GM21390 (cell line): ENCODE measurements around the gene C10orf143.
A peak's percentile ranks its signal among the peaks of the same experiment; 100 is the strongest.
"Not testable (repeated sequence)": the region's sequence is repeated elsewhere in the genome, so short reads cannot be mapped to it uniquely, and the experiment has no call there.

Source experiments
- ATAC-seq: cut with Tn5 transposase; IDR thresholded peaks from one replicate; pipeline ENCODE4 v1.9.1; 2021; ENCODE audit not compliant: unreplicated experiment

C10orf143 gene

GRCh38 chr10:130110246-130111112 is at the start of gene C10orf143:
TSS of gene C10orf143 (minus strand) at chr10:130110830. CDS start at chr10:130110772, 58 bp downstream.
- ATAC-seq, result peak; percentile 85

GRCh38 chr10:130159192-130159794 is 48.7 kb upstream of the C10orf143 start:
- no peak for ATAC-seq

GRCh38 chr10:130146042-130146441 is 35.4 kb upstream of the C10orf143 start:
- ATAC-seq, result no peak

- ATAC-seq, result peak; percentile 83
These were observed 31.2 kb upstream of the C10orf143 start for GRCh38 chr10:130141878-130142277.

GRCh38 chr10:130141460-130141859 is 30.8 kb upstream of the C10orf143 start:
- peak; percentile 45 for ATAC-seq

- ATAC-seq, result no peak
These were observed 30.4 kb upstream of the C10orf143 start for GRCh38 chr10:130141038-130141437.

- no peak for ATAC-seq
These were observed 29.8 kb upstream of the C10orf143 start for GRCh38 chr10:130140425-130140824.

- ATAC-seq, result no peak
These were observed 27.8 kb upstream of the C10orf143 start for GRCh38 chr10:130138479-130138866.

- no peak for ATAC-seq
These were observed 27.2 kb upstream of the C10orf143 start for GRCh38 chr10:130137659-130138478.

GRCh38 chr10:130137090-130137448 is 26.4 kb upstream of the C10orf143 start:
- no peak for ATAC-seq

- peak; percentile 88 for ATAC-seq
These were observed 25.8 kb upstream of the C10orf143 start, which contains the start of gene GLRX3 for GRCh38 chr10:130136226-130137089. TSS of gene GLRX3 (plus strand) at chr10:130136391. CDS start at chr10:130136421, 30 bp downstream.

GRCh38 chr10:130135676-130136225 is 25.1 kb upstream of the C10orf143 start:
- ATAC-seq, result peak; percentile 21

GRCh38 chr10:130128922-130129321 is 18.3 kb upstream of the C10orf143 start:
- no peak for ATAC-seq

- ATAC-seq, result no peak
These were observed 17.6 kb upstream of the C10orf143 start for GRCh38 chr10:130128062-130128781.

- ATAC-seq, result peak; percentile 96
These were observed 16.9 kb upstream of the C10orf143 start for GRCh38 chr10:130127364-130128061.

- ATAC-seq, result no peak
These were observed 11.0 kb upstream of the C10orf143 start for GRCh38 chr10:130121486-130122079.

- ATAC-seq, result not testable (repeated sequence)
These were observed 6.9 kb upstream of the C10orf143 start for GRCh38 chr10:130117535-130117934.

GRCh38 chr10:130116942-130117341 is 6.3 kb upstream of the C10orf143 start:
- ATAC-seq, result not testable (repeated sequence)
